CD4-positive, alpha-beta T cell (primary cell): ENCODE measurements around the gene GRIA4. TPM values are rescaled to one million over a fixed set of nuclear protein-coding genes. Genes with fewer than 3 reads are reported as not detected.

Source experiments
- ATAC-seq: fragments of 200-7000 bp; cut with Tn5 transposase; one replicate; pipeline ENCODE4 v1.10.0; 2022; ENCODE audit warnings: mild to moderate bottlenecking; ENCODE audit not compliant: poor library complexity
- CTCF ChIA-PET: fragments of 350-600 bp; sonication (Branson Sonifier 250); formaldehyde crosslinking; loops from one replicate; lab custom pipeline; 2021; ENCODE audit warnings: antibody characterized with exemption, inconsistent platforms; lab: Charles Lee
- POLR2A ChIA-PET: fragments of 350-600 bp; sonication (Branson Sonifier 250); formaldehyde crosslinking; loops from one replicate; lab custom pipeline; 2021; ENCODE audit warnings: antibody characterized with exemption, inconsistent platforms; lab: Charles Lee
- DNase-seq, 14 experiments: peaks; one replicate each; pipeline ENCODE4 v3.0.0-alpha.2; 2013 to 2020; ENCODE audit warnings: mixed read lengths in 2 of 14
- H3K27ac ChIP-seq, 2 donors: one replicate each; pipeline versions ENCODE4 v1.5.1 to v1.7.0; 2013; ENCODE audit warnings: low read length in 2 of 2, low read depth in 1 of 2, mild to moderate bottlenecking in 1 of 2
- H3K27me3 ChIP-seq, 2 experiments: 1 replicate in 1 of 2; 2 replicates in 1 of 2; pipeline versions ENCODE4 v1.6.1 to v1.7.0; 2013; ENCODE audit warnings: low read length in 2 of 2, control low read depth in 1 of 2, mild to moderate bottlenecking in 1 of 2, moderate library complexity in 1 of 2; ENCODE audit not compliant: insufficient read depth in 2 of 2, control insufficient read depth in 1 of 2
- H3K36me3 ChIP-seq: one replicate; pipeline ENCODE4 v1.6.1; 2013; ENCODE audit warnings: low read length, control low read depth; ENCODE audit not compliant: insufficient read depth
- H3K4me1 ChIP-seq: one replicate; pipeline ENCODE4 v1.6.1; 2013; ENCODE audit warnings: low read length, control low read depth; ENCODE audit not compliant: insufficient read depth
- H3K4me3 ChIP-seq: one replicate; pipeline ENCODE4 v1.5.1; 2013; ENCODE audit warnings: mild to moderate bottlenecking, low read length, moderate library complexity
- H3K9me3 ChIP-seq, 2 experiments: 1 replicate in 1 of 2; 2 replicates in 1 of 2; pipeline versions ENCODE4 v1.6.1 to v1.7.0; 2013; ENCODE audit warnings: low read length in 2 of 2, mild to moderate bottlenecking in 2 of 2, control low read depth in 1 of 2, moderate library complexity in 1 of 2; ENCODE audit not compliant: control insufficient read depth in 1 of 2, insufficient read depth in 1 of 2
- H3K27ac Mint-ChIP-seq: one replicate; pipeline ENCODE4 v1.8.0; 2020; ENCODE audit warnings: mixed read lengths
- H3K27me3 Mint-ChIP-seq: one replicate; pipeline ENCODE4 v1.8.0; 2021; ENCODE audit warnings: mixed read lengths
- H3K36me3 Mint-ChIP-seq: one replicate; pipeline ENCODE4 v1.8.0; 2021; ENCODE audit warnings: low read depth, mixed read lengths
- H3K4me1 Mint-ChIP-seq: one replicate; pipeline ENCODE4 v1.8.0; 2021; ENCODE audit warnings: low read depth, mixed read lengths
- H3K4me3 Mint-ChIP-seq: one replicate; pipeline ENCODE4 v1.8.0; 2020; ENCODE audit warnings: mild to moderate bottlenecking, mixed read lengths
- H3K9me3 Mint-ChIP-seq: one replicate; pipeline ENCODE4 v1.8.0; 2020; ENCODE audit warnings: mixed read lengths
- intact Hi-C, 2 experiments: fragments of 100-400 bp; cut with DNase I in 1 of 2; cut with micrococcal nuclease in 1 of 2; formaldehyde crosslinking; loops; one replicate each; pipeline versions ENCODE4 v1.15.1 to v1.9.0; 2023 to 2025; cut with DNase I, micrococcal nuclease
- total RNA-seq, 174 experiments: library from RNA in 2 of 174; stranded (reverse) in 2 of 174; gene quantifications; one replicate each; pipeline ENCODE4 v1.2.3 and lab custom pipeline; 2021 to 2026
- TF ChIP-seq, protein P1 (sequence below): fragments of 200-600 bp; IDR thresholded peaks from one replicate; pipeline ENCODE4 v1.8.0; 2022; ENCODE audit warnings: antibody characterized with exemption, mild to moderate bottlenecking

GRIA4 gene
- total RNA-seq, 2 experiments from 2014 or later, result not detected

DNA sequence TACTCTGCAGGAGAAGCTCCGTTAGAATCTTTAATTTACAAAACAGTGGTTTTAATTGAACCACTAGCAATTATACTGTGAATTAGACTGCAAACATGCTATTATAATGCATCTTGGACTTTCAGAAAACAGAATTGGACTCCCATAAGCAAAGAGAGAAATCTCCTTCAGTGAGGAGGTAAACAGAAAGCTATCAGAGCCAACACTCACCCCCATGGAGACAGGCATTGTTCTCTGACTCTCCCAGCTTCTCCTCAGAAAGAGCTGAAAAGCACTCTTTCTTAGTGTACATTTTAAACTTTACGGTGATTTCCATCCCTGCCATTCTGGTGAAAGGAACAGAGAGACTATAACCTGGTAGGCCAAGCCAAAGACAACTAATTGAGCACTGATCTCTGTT, 176.9 kb downstream of the GRIA4 start:
- H3K9me3 ChIP-seq, result no peaks in the 10 kb centered on the region
- Mint-ChIP-seq H3K27me3 (no peaks in the 10 kb centered on the region), H3K36me3 (no peaks in the 10 kb centered on the region), H3K27ac (no peak overlapping the region), H3K9me3 (no peaks in the 10 kb centered on the region), H3K4me3 (no peak overlapping the region), H3K4me1 (no peaks in the 10 kb centered on the region)
- H3K4me3 ChIP-seq, result no peak overlapping the region
- ATAC-seq (no peak), DNase-seq (no peak)
- no peaks in the 10 kb centered on the region for H3K27me3 ChIP-seq
- no peaks in the 10 kb centered on the region for H3K4me1 ChIP-seq
- H3K27ac ChIP-seq, result no peak overlapping the region
- no peaks in the 10 kb centered on the region for H3K36me3 ChIP-seq
- intact Hi-C loops, result no loop called here
- ChIA-PET CTCF (no interaction called here), POLR2A (interaction anchor here (0.7 kb wide), 1 partner anchor 686 kb away, joined by 3 read pairs; no protein-coding TSS in a partner anchor)
- TF ChIP-seq, protein P1, sequence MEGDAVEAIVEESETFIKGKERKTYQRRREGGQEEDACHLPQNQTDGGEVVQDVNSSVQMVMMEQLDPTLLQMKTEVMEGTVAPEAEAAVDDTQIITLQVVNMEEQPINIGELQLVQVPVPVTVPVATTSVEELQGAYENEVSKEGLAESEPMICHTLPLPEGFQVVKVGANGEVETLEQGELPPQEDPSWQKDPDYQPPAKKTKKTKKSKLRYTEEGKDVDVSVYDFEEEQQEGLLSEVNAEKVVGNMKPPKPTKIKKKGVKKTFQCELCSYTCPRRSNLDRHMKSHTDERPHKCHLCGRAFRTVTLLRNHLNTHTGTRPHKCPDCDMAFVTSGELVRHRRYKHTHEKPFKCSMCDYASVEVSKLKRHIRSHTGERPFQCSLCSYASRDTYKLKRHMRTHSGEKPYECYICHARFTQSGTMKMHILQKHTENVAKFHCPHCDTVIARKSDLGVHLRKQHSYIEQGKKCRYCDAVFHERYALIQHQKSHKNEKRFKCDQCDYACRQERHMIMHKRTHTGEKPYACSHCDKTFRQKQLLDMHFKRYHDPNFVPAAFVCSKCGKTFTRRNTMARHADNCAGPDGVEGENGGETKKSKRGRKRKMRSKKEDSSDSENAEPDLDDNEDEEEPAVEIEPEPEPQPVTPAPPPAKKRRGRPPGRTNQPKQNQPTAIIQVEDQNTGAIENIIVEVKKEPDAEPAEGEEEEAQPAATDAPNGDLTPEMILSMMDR, result no peak

DNA sequence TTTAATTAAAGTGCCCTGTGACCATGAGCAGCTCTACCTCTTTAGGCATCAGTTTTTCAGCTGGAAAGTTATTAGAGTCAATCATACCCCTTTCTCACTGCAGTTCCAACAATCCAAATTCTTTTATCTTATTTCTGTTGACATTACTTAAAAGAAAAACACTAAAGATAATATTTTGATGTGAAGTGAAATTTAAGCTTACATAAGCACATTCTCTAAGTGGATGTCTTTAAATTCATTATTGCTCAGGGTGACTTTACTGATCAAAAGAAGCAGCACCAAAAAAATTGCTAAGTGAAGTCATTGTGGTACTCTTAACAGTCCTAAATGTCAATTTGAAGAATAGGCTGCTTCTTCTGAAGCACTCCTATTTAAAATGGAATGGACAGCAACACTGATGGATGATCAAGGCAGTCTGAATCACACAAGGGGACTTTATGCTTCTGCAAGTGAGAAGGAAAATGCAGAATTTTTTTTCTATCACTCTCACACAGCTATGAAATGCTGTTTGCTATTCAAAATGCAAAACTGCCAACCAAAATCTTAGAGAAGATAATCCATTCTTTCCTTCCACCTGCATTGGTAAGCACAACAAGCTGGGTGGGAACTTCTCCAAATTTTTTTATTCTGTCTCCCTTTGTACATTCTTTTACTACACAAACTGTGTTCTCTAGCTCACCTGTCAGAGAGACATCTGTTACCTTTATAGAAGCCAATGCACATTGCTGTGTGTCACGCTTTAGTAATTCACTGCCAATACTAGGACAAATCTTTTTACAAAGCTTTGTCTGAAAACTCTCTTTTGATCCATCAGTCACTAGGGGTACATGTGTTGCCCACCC, 179.9 kb downstream of the GRIA4 start:
- TF ChIP-seq, protein P1, result no peak
- no peaks in the 10 kb centered on the region for H3K9me3 Mint-ChIP-seq
- H3K27me3 Mint-ChIP-seq, result no peaks in the 10 kb centered on the region
- no peak overlapping the region for H3K27ac ChIP-seq
- intact Hi-C loops, result no loop called here
- H3K27ac Mint-ChIP-seq, result no peak overlapping the region
- H3K4me1 ChIP-seq, result no peaks in the 10 kb centered on the region
- H3K4me1 Mint-ChIP-seq, result no peaks in the 10 kb centered on the region
- H3K36me3 Mint-ChIP-seq, result no peaks in the 10 kb centered on the region
- H3K4me3 Mint-ChIP-seq, result no peak overlapping the region
- CTCF ChIA-PET, result no interaction called here
- H3K36me3 ChIP-seq, result no peaks in the 10 kb centered on the region
- POLR2A ChIA-PET, result interaction anchor here (0.7 kb wide), 1 partner anchor 1421 kb away, joined by 3 read pairs; no protein-coding TSS in a partner anchor
- DNase-seq, result no peak
- no peak overlapping the region for H3K4me3 ChIP-seq
- no peaks in the 10 kb centered on the region for H3K9me3 ChIP-seq
- H3K27me3 ChIP-seq, result no peaks in the 10 kb centered on the region
- ATAC-seq, result no peak

DNA sequence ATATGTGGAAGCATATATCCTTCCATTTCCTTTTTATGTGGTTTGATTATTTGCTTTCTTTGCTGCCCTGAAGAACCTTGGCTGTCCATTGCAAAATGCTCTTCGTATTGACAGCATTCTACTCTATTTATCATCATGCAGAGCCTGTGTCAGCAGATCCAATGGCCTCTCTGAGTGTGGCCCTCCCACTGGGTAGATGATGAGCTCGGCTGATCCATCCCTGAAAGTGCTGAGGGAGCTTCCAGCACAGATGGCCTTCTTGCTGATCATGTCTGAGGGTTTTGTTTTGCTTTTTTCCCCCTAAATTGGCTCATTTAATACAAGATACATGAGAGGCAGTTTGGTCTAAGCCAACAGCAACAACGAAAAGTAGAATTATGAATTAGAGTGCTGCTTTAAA, 181.0 kb downstream of the GRIA4 start:
- POLR2A ChIA-PET, result no interaction called here
- no peak overlapping the region for H3K4me3 Mint-ChIP-seq
- no peaks in the 10 kb centered on the region for H3K9me3 Mint-ChIP-seq
- Histone ChIP-seq H3K27ac (no peak overlapping the region), H3K4me3 (no peak overlapping the region), H3K36me3 (no peaks in the 10 kb centered on the region), H3K27me3 (no peaks in the 10 kb centered on the region), H3K9me3 (no peaks in the 10 kb centered on the region), H3K4me1 (no peaks in the 10 kb centered on the region)
- no peaks in the 10 kb centered on the region for H3K4me1 Mint-ChIP-seq
- H3K27ac Mint-ChIP-seq, result no peak overlapping the region
- ATAC-seq (no peak), DNase-seq (no peak)
- TF ChIP-seq, protein P1, result no peak
- CTCF ChIA-PET, result no interaction called here
- H3K27me3 Mint-ChIP-seq, result no peaks in the 10 kb centered on the region
- intact Hi-C loops, result no loop called here
- no peaks in the 10 kb centered on the region for H3K36me3 Mint-ChIP-seq
